GM19395 (cell line): ENCODE measurements around the gene ZSCAN22.
A peak's percentile ranks its signal among the peaks of the same experiment; 100 is the strongest.
"Not testable (repeated sequence)": the region's sequence is repeated elsewhere in the genome, so short reads cannot be mapped to it uniquely, and the experiment has no call there.

Experiments
- ATAC-seq: cut with Tn5 transposase; IDR thresholded peaks from one replicate; pipeline ENCODE4 v1.9.1; 2021; ENCODE audit warnings: mild to moderate bottlenecking, moderate library complexity; ENCODE audit not compliant: unreplicated experiment

ZSCAN22 gene

DNA sequence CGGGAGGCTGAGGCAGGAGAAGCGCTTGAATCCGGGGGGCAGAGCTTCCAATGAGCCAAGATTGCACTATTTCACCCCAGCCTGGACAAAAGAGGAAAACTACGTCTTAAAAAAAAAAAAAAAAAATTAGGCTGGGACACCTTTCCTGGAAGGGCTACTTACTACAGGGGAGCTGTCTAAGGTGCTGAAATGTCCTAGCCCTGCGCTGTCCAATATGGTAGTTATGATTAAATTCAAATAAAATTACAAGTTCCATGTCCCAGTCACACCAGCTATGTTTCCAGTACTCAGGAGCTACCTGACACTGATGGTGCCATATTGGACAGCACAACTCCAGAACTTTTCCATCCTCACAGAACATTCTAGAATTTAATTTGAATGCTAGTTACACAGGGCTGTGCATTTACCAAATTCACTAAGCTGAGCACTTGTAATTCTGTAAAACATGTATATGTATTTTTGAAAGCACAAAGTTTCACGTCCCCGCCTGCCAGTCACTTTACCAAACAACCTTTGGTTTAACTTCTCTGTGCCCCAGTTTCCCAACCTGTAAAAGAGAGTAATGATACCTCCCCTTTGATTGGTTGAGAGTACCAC is 9.2 kb upstream of the ZSCAN22 start:
- ATAC-seq: no peak

- ATAC-seq: no peak
Measured at GRCh38 chr19:58318297-58318696, 8.5 kb upstream of the ZSCAN22 start.

DNA sequence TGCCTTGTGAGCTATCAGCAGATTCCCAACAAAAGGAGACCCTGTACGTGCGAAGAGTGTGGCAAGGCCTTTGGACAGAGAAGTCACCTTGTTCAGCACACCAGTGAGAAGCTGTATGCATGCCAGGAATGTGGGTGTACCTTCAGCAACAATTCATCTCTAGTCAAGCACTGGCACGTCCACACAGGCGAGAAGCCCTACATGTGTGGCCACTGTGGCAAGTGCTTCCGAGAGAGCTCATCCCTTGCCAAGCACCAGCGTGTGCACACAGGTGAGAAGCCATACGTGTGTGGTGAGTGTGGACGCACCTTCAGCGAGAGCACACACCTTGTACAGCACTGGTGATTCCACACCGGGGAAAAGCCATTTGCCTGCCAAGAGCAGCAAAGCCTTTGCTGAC is 7.6 kb upstream of the ZSCAN22 start:
- no peak for ATAC-seq

- ATAC-seq: no peak
Measured at GRCh38 chr19:58325311-58326022, 1.3 kb upstream of the ZSCAN22 start.

GRCh38 chr19:58326501-58326913 is 287 bp upstream of the ZSCAN22 start:
- no peak for ATAC-seq

DNA sequence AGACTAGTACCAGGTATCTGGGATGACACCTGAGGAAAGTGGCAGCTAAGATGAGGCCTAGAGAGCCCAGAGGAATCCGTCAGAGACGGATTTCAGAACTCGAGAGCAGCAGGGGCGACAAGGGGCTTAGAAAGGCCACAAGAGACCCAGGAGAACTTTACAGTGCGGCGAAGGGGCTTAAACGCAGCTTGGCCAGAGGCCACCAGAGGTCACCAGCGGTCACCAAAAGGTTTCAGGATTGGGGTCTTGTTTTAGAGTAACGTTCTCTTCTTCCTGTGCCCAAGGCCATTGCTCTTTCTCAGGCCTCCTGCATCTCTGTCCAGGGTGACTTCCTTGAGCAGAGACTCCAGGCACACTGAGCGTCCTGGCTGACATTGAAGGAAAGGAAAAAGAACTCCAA is 2.2 kb downstream of the ZSCAN22 start:
- ATAC-seq: no peak

- no peak for ATAC-seq
Measured at GRCh38 chr19:58330458-58330857, 3.7 kb downstream of the ZSCAN22 start.

DNA sequence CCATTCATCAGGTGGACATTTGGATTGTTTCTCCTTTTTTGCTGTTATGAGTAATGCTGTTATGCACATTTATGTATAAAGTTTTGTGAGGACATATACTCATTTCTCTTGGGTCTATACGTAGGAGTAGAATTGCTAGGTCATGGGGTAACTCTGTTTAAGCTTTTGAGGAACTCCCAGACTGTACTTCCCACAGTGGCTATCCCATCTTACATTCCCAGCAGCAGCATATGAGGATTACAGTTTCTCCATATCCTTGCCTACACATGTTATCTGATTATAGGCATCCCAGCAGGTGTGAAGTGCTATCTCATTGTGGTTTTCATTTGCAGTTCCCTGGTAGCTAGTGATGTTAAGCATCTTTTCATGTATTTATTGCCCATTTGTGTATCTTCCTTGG is 5.9 kb downstream of the ZSCAN22 start:
- ATAC-seq: no peak

DNA sequence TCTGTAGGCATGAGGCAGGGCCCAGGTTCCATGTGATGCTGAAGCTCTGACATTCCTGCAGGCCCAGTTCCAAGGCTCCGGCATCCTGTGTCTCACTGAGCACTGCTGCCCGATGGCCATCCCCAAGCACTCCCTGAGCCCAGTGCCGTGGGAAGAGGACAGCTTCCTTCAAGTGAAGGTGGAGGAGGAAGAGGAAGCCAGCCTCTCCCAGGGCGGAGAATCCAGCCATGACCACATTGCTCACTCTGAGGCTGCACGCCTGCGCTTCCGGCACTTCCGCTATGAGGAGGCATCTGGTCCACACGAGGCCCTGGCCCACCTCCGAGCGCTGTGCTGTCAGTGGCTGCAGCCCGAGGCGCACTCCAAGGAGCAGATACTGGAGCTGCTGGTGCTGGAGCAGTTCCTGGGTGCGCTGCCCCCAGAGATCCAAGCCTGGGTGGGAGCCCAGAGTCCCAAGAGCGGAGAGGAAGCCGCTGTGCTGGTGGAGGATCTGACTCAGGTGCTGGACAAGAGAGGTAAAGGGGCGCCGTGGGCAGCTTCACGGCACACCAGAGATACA is 8.0 kb downstream of the ZSCAN22 start:
- no peak for ATAC-seq

DNA sequence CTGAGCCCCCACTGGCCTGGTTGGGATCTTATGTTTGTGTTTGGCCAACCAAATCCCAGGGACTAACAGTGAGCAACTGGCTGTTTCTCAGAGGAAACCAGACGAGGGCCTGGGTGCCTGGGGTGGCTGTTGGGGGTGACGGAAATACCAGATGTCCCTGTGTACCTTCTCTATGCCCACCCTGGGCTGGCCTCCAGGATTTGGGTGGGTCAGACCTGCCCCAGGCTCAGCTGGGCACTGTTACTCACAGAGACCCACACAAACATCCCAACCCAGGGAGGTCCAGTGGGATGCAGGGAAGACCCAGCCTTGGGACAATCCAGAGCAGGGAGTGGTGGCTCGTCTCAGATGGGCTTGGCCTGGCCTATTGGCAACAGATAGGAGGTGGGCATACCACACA is 8.8 kb downstream of the ZSCAN22 start:
- no peak for ATAC-seq

GRCh38 chr19:58336216-58336615 is 9.4 kb downstream of the ZSCAN22 start:
- ATAC-seq: no peak

GRCh38 chr19:58336820-58337219 is 10.0 kb downstream of the ZSCAN22 start:
- ATAC-seq: no peak

DNA sequence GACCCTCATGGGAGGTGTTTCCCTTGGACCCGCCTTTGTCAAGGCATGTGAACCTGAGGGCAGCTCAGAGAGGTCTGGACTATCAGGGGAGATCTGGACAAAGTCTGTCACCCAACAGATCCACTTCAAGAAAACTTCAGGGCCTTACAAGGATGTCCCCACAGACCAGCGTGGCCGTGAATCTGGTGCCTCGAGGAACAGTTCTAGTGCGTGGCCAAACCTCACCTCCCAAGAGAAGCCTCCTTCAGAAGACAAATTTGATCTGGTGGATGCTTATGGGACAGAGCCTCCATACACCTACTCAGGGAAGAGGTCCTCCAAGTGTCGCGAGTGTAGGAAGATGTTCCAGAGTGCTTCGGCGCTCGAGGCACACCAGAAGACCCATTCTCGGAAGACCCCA is 11.5 kb downstream of the ZSCAN22 start:
- ATAC-seq: no peak

GRCh38 chr19:58338825-58339558 is 12.2 kb downstream of the ZSCAN22 start:
- ATAC-seq: no peak

DNA sequence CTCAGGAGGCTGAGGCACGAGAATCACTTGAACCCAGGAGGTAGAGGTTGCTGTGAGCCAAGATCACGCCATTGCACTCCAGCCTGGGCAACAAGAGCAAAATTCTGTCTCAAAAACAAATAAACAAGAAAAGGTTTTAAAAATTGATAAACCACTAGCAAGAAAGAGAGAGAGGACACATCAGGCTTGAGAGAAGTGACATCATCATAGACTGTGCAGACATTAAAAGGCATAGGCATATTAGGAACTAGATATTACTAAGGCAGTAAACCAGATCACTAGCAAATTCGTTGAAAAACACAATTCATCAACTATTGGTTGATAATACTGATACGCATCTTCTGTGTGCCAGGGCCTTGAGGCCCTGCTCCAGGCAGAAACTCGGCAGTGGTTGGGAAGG is 18.8 kb downstream of the ZSCAN22 start:
- no peak for ATAC-seq

DNA sequence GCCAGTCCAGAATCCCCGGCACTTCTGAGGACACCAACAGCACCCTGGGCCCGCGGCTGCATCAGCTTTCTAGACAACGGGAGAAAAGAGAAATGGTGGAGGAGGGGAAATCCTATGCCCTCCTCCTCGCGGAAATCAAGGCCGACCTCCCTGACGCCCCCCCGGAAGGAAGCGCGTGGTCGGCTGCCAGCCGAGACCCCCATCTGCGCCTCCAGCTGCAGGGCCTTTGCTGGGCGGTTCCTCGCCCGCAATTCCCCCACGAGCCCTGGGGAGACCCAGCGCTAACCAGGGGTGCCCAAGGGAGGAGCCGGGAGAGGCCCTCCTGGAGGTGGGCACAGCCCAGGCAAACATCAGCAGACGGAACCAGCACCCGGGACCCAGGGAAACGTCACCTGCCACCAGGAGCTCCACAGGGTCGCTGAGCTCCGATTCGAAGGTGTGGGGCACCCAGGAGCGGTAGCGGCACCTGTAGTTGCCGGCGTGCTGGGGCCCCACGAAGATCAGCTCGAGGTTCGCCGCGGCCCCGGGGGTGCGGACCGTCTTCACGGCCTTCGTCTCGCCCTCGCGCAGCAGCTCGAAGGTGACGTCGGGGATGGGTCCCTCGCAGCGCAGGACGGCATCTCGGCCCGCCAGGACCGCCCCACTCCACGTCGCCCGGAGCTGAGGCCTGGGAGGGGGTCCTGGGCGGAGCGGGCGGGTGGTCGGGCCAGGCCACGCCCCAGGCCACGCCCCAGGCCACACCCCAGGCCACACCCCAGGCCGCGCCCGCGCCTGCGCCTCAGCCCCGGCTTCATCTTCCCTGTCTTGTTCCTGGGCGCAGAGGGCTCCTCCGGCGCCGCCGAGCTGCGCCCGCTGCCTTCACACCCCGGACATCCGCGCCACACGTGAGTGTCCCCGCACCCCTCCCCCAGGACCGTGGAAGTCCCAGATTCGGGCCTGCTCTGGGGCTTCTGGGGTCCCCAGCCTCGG is 20.5 kb downstream of the ZSCAN22 start:
- peak; percentile 76 for ATAC-seq

- not testable (repeated sequence) for ATAC-seq
Measured at GRCh38 chr19:58348080-58348479, 21.3 kb downstream of the ZSCAN22 start.

DNA sequence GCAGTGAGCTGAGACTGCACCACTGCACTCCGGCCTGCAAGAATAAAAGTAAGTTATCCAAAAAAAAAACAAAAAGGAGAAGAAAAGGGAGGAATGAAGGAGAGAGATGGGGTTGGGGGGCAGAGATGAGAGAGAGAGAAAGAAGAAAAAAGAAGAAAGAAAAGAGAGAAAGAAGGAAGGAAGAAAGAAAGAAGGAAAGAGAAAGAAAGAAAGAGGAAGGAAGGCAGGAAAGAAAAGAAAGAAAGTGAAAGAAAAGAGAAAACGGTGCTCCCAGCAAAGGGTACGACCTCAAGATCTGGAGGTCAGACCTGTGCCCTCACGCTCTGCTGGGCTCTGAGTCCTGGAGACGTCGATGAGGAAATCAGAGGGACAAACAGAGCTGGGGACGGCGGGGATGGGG is 22.8 kb downstream of the ZSCAN22 start:
- no peak for ATAC-seq

DNA sequence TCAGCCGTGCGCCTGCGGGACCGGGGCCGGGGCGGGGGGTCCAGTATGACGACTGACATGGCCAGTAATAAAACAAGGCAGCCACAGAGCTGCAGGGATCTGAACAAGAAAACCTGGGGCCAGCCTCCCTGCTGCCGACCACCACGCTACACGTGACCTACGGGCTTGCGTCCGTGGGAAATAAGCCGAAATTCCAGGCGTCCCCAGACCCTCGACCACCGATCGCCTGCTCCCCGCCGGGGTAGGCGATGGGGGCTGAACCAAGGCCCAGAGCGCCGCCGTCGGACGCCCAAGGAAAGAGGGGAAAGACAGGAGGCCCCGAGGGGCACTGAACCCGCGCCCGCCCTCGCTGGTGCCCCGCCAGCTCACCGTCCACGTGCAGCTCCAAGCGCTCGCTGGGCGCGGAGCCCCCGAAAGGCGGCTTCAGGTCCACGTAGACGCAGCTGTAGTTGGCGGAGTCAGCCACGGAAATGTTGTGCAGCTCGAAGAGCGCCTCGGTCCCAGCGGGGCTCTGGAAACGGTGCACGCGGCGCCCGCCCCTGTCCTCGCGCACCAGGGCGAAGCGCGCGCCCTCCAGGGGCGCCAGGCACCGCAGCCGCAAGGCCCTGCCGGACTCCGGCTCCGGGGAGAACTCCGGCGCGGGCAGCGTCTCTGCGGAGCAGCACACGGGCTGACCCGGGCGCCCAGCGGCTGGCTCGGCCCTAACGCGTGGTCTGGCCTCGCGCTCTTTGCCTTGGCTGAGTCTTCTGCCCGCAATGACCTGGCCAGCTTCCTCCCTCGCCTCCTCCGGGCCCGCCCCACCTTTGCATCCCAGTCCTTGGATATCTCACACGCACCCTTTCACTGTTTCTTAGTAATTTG is 23.4 kb downstream of the ZSCAN22 start:
- ATAC-seq: no peak
